22Rv1 (cell line): Measurements from ENCODE around the gene APOC1.

Experiments used
- CTCF ChIP-seq: fragments of 450-650 bp; IDR thresholded peaks from 2 replicates; pipeline ENCODE4 v1.5.1; 2017; ENCODE audit warnings: mild to moderate bottlenecking
- ZFX ChIP-seq: fragments of 450-650 bp; IDR thresholded peaks from 2 replicates; pipeline ENCODE4 v1.6.1; 2017; ENCODE audit warnings: antibody characterized with exemption, borderline replicate concordance

GRCh38 chr19:44912854-44913253 lies 1.6 kb upstream of the APOC1 start:
- TF ChIP-seq CTCF (no peak), ZFX (no peak)
